PC-9 (cell line): ENCODE data around the gene ASTN2. TPM values are rescaled to one million over a fixed set of nuclear protein-coding genes. Genes with fewer than 3 reads are reported as not detected.

ENCODE experiments used
- BruUV-seq: library from RNA; stranded (reverse); fragments of 400-500 nt; replicated peaks from 2 replicates; lab custom pipeline; 2021; lab: Mats Ljungman, UMichigan
- CTCF ChIA-PET: fragments of 300-600 bp; sonication (Branson Sonifier 250); formaldehyde crosslinking; loops from one replicate; lab custom pipeline; 2022; ENCODE audit warnings: antibody characterized with exemption; lab: Charles Lee
- POLR2A ChIA-PET: fragments of 300-600 bp; sonication (Branson Sonifier 250); formaldehyde crosslinking; loops from one replicate; lab custom pipeline; 2022; ENCODE audit warnings: antibody characterized with exemption; ENCODE audit not compliant: unreplicated experiment; lab: Charles Lee
- DNase-seq, 2 experiments: peaks; one replicate each; pipeline versions ENCODE4 v3.0.0 to v3.0.0-alpha.2; 2015 to 2022; ENCODE audit warnings: mixed read lengths in 1 of 2
- H2AFZ ChIP-seq: fragments of 200-600 bp; sonication (generic); 2 replicates; pipeline ENCODE4 v1.8.1; 2017; ENCODE audit warnings: antibody characterized with exemption
- H3F3A ChIP-seq: fragments of 200-600 bp; sonication (generic); 2 replicates; pipeline ENCODE4 v1.8.1; 2017; ENCODE audit warnings: antibody characterized with exemption, mild to moderate bottlenecking, low read depth; ENCODE audit not compliant: insufficient read depth
- H3K27ac ChIP-seq: fragments of 200-600 bp; sonication (generic); 2 replicates; pipeline ENCODE4 v1.6.1; 2016; ENCODE audit warnings: mixed run types
- H3K27me3 ChIP-seq: fragments of 200-600 bp; sonication (generic); 2 replicates; pipeline ENCODE4 v1.6.1; 2016; ENCODE audit warnings: low read depth, mixed run types; ENCODE audit not compliant: insufficient read depth
- H3K36me3 ChIP-seq: fragments of 200-600 bp; sonication (generic); 2 replicates; pipeline ENCODE4 v1.6.1; 2016; ENCODE audit warnings: low read depth, mixed run types
- H3K4me1 ChIP-seq: fragments of 200-600 bp; sonication (generic); replicated peaks from 2 replicates; pipeline ENCODE4 v1.6.1; 2016; ENCODE audit warnings: mixed run types; ENCODE audit not compliant: insufficient read depth
- H3K4me2 ChIP-seq: fragments of 200-600 bp; sonication (generic); 2 replicates; pipeline ENCODE4 v1.6.1; 2017; ENCODE audit warnings: mixed run types
- H3K4me3 ChIP-seq: fragments of 200-600 bp; sonication (generic); 2 replicates; pipeline ENCODE4 v1.6.1; 2016; ENCODE audit warnings: mixed run types
- H3K79me2 ChIP-seq: fragments of 200-600 bp; sonication (generic); 2 replicates; pipeline ENCODE4 v1.6.1; 2017; ENCODE audit warnings: low read depth, mixed run types
- H3K9me2 ChIP-seq: fragments of 200-600 bp; sonication (generic); 2 replicates; pipeline ENCODE4 v1.8.1; 2017; ENCODE audit warnings: mild to moderate bottlenecking; ENCODE audit not compliant: insufficient read depth
- H3K9me3 ChIP-seq: fragments of 200-600 bp; sonication (generic); 2 replicates; pipeline ENCODE4 v1.8.1; 2016; ENCODE audit warnings: low read depth; ENCODE audit not compliant: insufficient read depth
- H4K20me1 ChIP-seq: fragments of 200-600 bp; sonication (generic); 2 replicates; pipeline ENCODE4 v1.8.1; 2017; ENCODE audit not compliant: insufficient read depth
- CTCF ChIP-seq: fragments of 200-600 bp; sonication (generic); conservative IDR thresholded peaks from 2 replicates; pipeline ENCODE4 v1.6.1; 2017; ENCODE audit warnings: mixed run types, antibody characterized with exemption, mild to moderate bottlenecking, moderate library complexity
- EZH2 ChIP-seq: fragments of 200-600 bp; sonication (generic); IDR thresholded peaks from 2 replicates; pipeline ENCODE4 v1.8.0; 2017; ENCODE audit warnings: antibody characterized with exemption, low read depth
- intact Hi-C: fragments of 100-400 bp; cut with micrococcal nuclease; formaldehyde crosslinking; loops from one replicate; pipeline ENCODE4 v1.10.0; 2022; ENCODE audit not compliant: unreplicated experiment
- total RNA-seq: library from RNA; stranded (reverse); gene quantifications from 2 replicates; pipeline ENCODE4 v1.2.3, GENCODE V29; 2021

The ASTN2 gene
- total RNA-seq, 1 experiment from 2014 or later: 6.2 TPM

- Histone ChIP-seq H3K79me2 (no peaks in the 10 kb centered on the region), H3K4me1 (no peaks in the 10 kb centered on the region), H4K20me1 (no peaks in the 10 kb centered on the region), H3K9me3 (no peaks in the 10 kb centered on the region), H3K27me3 (peaks cover 16% of the 10 kb centered on the region; the same call in 1 of the 2 replicates), H3K27ac (no peak overlapping the region), H3K9me2 (no peaks in the 10 kb centered on the region), H3K36me3 (no peaks in the 10 kb centered on the region), H3K4me2 (no peak overlapping the region), H3K4me3 (no peak overlapping the region), H2AFZ (no peak overlapping the region), H3F3A (no peaks in the 10 kb centered on the region)
- no peak for DNase-seq
- TF ChIP-seq CTCF (no peak), EZH2 (no peak)
- BruUV-seq: no TSS peak
- ChIA-PET CTCF (no interaction called here), POLR2A (no interaction called here)
- intact Hi-C loops: no loop called here
Observed at GRCh38 chr9:117170567-117170966, 244.3 kb downstream of the ASTN2 start.

- H2AFZ ChIP-seq: no peak overlapping the region
- H3K4me2 ChIP-seq: no peak overlapping the region
- TF ChIP-seq CTCF: no peak
- TF ChIP-seq EZH2: no peak
- intact Hi-C loops: no loop called here
- no peak overlapping the region for H3K4me3 ChIP-seq
- no peaks in the 10 kb centered on the region for H3K9me3 ChIP-seq
- ChIA-PET CTCF (no interaction called here), POLR2A (no interaction called here)
- H3K79me2 ChIP-seq: no peaks in the 10 kb centered on the region
- no peak for DNase-seq
- BruUV-seq: no TSS peak
- H3K4me1 ChIP-seq: no peaks in the 10 kb centered on the region
- no peaks in the 10 kb centered on the region for H3K36me3 ChIP-seq
- H4K20me1 ChIP-seq: no peaks in the 10 kb centered on the region
- peaks cover 20% of the 10 kb centered on the region; the same call in 1 of the 2 replicates for H3K27me3 ChIP-seq
- H3F3A ChIP-seq: no peaks in the 10 kb centered on the region
- no peak overlapping the region for H3K27ac ChIP-seq
- H3K9me2 ChIP-seq: no peaks in the 10 kb centered on the region
Observed at GRCh38 chr9:117169089-117169621, 245.7 kb downstream of the ASTN2 start.

- intact Hi-C loops: no loop called here
- BruUV-seq: no TSS peak
- POLR2A ChIA-PET: no interaction called here
Observed at GRCh38 chr9:117164512-117164911, 250.3 kb downstream of the ASTN2 start.

More at GRCh38 chr9:117164512-117164911, 250.3 kb downstream of the ASTN2 start:
- Histone ChIP-seq H3K79me2 (no peaks in the 10 kb centered on the region), H3K27me3 (peaks cover 15% of the 10 kb centered on the region; the same call in 1 of the 2 replicates), H3K4me3 (no peak overlapping the region), H4K20me1 (no peaks in the 10 kb centered on the region), H3F3A (no peaks in the 10 kb centered on the region), H3K27ac (no peak overlapping the region), H3K9me3 (no peaks in the 10 kb centered on the region), H3K36me3 (no peaks in the 10 kb centered on the region), H3K4me2 (no peak overlapping the region), H2AFZ (no peak overlapping the region), H3K9me2 (no peaks in the 10 kb centered on the region), H3K4me1 (no peaks in the 10 kb centered on the region)
- TF ChIP-seq CTCF (no peak), EZH2 (no peak)
- CTCF ChIA-PET: no interaction called here
- DNase-seq: no peak
